Testis (tissue), 2 donors: ENCODE results near the gene CIT.
"Not testable (repeated sequence)": the region's sequence is repeated elsewhere in the genome, so short reads cannot be mapped to it uniquely, and the experiment has no call there.

Experiments
- CTCF ChIP-seq, 3 experiments: fragments of 450-650 bp in 2 of 3; fragments of 200-600 bp in 1 of 3; sonication (generic) in 1 of 3; IDR thresholded peaks; one replicate each; pipeline ENCODE4 v1.5.1; 2016 to 2019; ENCODE audit warnings: antibody characterized with exemption in 3 of 3, mild to moderate bottlenecking in 2 of 3, moderate library complexity in 1 of 3
- POLR2A ChIP-seq: fragments of 450-650 bp; IDR thresholded peaks from one replicate; pipeline ENCODE4 v1.6.1; 2017; ENCODE audit warnings: antibody characterized with exemption, mild to moderate bottlenecking, moderate library complexity

GRCh38 chr12:119658166-119658565 lies 219.0 kb downstream of the CIT start:
- not testable (repeated sequence) for TF ChIP-seq CTCF (IDR thresholded peaks at IDR 0.05); POLR2A
